BE2C (cell line): ENCODE measurements around the gene EXO1.

Source experiments
- DNase-seq: peaks from one replicate; pipeline ENCODE4 v3.0.0-alpha.2; 2020
- H3K27me3 ChIP-seq: fragments of 250-450 bp; sonication (Bioruptor Pico); 2 replicates; pipeline ENCODE4 v1.5.1; 2020; ENCODE audit warnings: mild to moderate bottlenecking
- H3K36me3 ChIP-seq: fragments of 250-450 bp; sonication (Bioruptor Pico); 2 replicates; pipeline ENCODE4 v1.5.1; 2020; ENCODE audit warnings: mild to moderate bottlenecking
- H3K4me1 ChIP-seq: fragments of 250-450 bp; sonication (Bioruptor Pico); 2 replicates; pipeline ENCODE4 v1.5.1; 2020
- H3K4me3 ChIP-seq: 2 replicates; pipeline ENCODE4 v1.5.1; 2011; ENCODE audit warnings: low read depth, low read length
- H3K9me3 ChIP-seq: fragments of 250-450 bp; sonication (Bioruptor Pico); 2 replicates; pipeline ENCODE4 v1.5.1; 2020
- TF ChIP-seq, protein P1 (sequence below): IDR thresholded peaks from 2 replicates; pipeline ENCODE4 v1.5.1; 2012; ENCODE audit warnings: mild to moderate bottlenecking, low read depth, low read length

Gene EXO1

DNA sequence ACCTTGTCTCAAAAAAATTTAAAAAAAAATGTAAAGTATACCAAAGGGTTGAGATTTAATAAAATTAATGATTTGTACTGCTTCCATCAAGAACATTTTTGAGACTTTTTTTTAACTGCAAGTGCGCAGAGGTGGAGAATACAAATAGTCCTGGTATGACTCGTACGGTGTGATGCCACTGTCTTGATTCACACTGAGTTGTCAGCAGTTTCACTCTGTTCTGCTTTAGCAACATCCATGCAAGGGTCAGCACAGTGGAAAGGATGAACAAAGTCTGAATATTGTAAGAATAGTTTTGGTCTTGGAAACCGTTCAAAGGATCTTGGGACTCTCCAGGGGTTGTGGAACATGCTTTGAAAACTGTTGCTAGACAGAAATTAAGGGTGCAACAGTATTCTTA lies 40.2 kb downstream of the EXO1 start:
- no peaks in the 10 kb centered on the region for H3K27me3 ChIP-seq
- TF ChIP-seq, protein P1, sequence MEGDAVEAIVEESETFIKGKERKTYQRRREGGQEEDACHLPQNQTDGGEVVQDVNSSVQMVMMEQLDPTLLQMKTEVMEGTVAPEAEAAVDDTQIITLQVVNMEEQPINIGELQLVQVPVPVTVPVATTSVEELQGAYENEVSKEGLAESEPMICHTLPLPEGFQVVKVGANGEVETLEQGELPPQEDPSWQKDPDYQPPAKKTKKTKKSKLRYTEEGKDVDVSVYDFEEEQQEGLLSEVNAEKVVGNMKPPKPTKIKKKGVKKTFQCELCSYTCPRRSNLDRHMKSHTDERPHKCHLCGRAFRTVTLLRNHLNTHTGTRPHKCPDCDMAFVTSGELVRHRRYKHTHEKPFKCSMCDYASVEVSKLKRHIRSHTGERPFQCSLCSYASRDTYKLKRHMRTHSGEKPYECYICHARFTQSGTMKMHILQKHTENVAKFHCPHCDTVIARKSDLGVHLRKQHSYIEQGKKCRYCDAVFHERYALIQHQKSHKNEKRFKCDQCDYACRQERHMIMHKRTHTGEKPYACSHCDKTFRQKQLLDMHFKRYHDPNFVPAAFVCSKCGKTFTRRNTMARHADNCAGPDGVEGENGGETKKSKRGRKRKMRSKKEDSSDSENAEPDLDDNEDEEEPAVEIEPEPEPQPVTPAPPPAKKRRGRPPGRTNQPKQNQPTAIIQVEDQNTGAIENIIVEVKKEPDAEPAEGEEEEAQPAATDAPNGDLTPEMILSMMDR: no peak
- H3K4me3 ChIP-seq: no peak overlapping the region
- no peak for DNase-seq
- H3K4me1 ChIP-seq: no peaks in the 10 kb centered on the region
- peaks cover 55% of the 10 kb centered on the region for H3K36me3 ChIP-seq
- H3K9me3 ChIP-seq: no peaks in the 10 kb centered on the region

DNA sequence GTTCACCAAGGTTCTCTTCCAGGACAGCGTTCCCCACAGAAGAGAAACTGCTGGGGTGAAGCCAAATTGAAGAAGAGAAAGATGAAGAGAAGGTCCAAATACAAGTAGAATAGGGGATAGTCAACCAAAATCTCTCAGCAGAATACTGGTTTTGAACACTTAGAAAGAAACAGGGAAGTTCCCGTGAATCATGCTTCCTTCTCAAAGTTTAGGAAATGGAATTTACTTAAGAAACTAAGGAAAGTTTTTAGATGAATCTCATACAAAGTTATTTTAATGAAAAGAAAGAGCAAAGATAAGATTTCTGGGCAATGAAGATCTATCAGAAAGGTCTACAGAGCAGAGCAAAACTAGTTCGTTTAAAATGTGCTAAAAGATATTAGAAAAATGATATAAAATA lies 43.3 kb downstream of the EXO1 start:
- TF ChIP-seq, protein P1: no peak
- no peaks in the 10 kb centered on the region for H3K27me3 ChIP-seq
- no peaks in the 10 kb centered on the region for H3K9me3 ChIP-seq
- H3K36me3 ChIP-seq: peaks cover 39% of the 10 kb centered on the region
- no peak for DNase-seq
- no peak overlapping the region for H3K4me3 ChIP-seq
- no peaks in the 10 kb centered on the region for H3K4me1 ChIP-seq

DNA sequence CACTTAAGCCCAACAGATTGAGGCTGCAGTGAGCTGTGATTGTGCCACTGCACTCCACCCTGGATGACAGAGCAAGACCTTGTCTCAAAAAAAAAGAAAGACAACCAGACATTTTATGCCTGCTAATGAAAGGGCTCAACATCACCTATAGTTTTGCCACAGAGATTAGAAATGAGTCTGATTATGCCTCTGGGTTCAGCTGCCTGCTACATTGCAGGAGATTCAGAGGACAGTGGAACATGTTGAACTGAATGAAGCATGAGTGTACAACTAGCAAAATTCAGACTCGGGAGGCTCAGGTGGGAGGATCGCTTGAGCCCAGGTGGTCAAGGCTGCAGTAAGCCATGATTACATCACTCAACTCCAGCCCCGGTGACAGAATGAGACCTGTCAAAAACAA lies 46.0 kb downstream of the EXO1 start:
- H3K9me3 ChIP-seq: no peaks in the 10 kb centered on the region
- no peak overlapping the region for H3K4me3 ChIP-seq
- no peak for DNase-seq
- H3K36me3 ChIP-seq: peaks cover 26% of the 10 kb centered on the region
- TF ChIP-seq, protein P1: no peak
- no peaks in the 10 kb centered on the region for H3K4me1 ChIP-seq
- no peaks in the 10 kb centered on the region for H3K27me3 ChIP-seq

DNA sequence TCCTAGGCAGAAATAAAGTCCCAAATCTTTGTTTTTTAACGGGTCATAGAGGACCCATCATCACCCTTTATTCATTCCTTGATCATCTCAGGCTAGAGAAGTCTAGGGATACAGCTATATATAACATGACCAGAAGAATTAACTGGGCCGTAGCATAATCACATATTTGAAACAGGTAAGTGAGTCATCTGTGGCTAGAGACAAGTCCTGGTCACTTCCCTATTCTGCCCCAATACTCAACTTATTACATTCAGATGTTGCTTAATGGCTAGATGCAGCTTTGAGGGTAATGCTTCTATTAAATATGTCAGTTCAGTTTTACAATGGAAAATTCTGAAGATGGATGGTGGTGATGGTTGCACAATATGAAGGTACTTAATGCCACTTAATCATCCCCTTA lies 47.0 kb downstream of the EXO1 start:
- no peak for DNase-seq
- Histone ChIP-seq H3K36me3 (peaks cover 16% of the 10 kb centered on the region), H3K4me1 (no peaks in the 10 kb centered on the region), H3K27me3 (no peaks in the 10 kb centered on the region), H3K9me3 (no peaks in the 10 kb centered on the region), H3K4me3 (no peak overlapping the region)
- TF ChIP-seq, protein P1: no peak

DNA sequence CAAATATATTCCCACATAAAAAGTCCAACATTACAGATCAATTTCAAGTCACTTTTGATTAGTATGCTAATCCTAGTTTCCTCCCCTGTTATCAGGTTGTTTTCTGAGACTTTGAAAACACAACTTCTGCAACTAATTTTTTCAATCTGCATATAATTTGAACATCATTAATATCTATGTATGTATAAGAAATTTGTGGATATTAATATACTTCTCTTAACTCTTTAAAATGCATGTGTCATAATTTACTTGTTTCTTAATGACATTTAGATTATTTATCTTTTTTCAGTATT lies 48.6 kb downstream of the EXO1 start:
- TF ChIP-seq, protein P1: no peak
- H3K4me1 ChIP-seq: no peaks in the 10 kb centered on the region
- H3K9me3 ChIP-seq: no peaks in the 10 kb centered on the region; the same call in 1 of the 2 replicates
- no peak overlapping the region for H3K4me3 ChIP-seq
- H3K27me3 ChIP-seq: no peaks in the 10 kb centered on the region
- H3K36me3 ChIP-seq: peaks cover 4% of the 10 kb centered on the region; the same call in 1 of the 2 replicates
- DNase-seq: no peak

DNA sequence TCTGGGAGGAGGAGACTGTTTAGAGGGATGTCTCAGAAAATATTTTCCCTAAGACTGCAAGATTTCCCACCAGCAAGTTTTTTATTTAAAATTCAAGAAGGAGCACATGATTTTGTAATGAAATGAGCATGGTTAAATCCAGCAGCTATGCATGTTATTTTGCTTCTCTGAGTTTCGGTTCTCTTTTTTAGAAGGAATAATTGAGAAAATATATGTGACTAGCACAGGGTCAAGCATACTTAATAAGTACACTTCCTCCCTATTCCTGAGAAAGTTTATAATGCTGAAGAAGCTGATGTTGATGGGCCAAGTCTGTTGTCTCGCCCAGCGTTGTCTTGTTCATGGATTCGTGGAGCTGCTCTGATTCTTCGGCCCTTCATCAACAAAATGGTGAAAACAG lies 51.2 kb downstream of the EXO1 start:
- no peaks in the 10 kb centered on the region; the same call in 1 of the 2 replicates for H3K36me3 ChIP-seq
- H3K4me1 ChIP-seq: no peaks in the 10 kb centered on the region
- DNase-seq: no peak
- no peaks in the 10 kb centered on the region for H3K27me3 ChIP-seq
- TF ChIP-seq, protein P1: no peak
- no peaks in the 10 kb centered on the region; the same call in 1 of the 2 replicates for H3K9me3 ChIP-seq
- no peak overlapping the region for H3K4me3 ChIP-seq
